MM.1S (cell line): ENCODE results near the gene GLS2.

Experiments
- EZH2 ChIP-seq: fragments of 300-600 bp; sonication (generic); optimal IDR thresholded peaks from 2 replicates; pipeline ENCODE3; 2017; ENCODE audit warnings: low read depth, mild to moderate bottlenecking, antibody characterized with exemption, low read length, mixed read lengths
- TF ChIP-seq, protein P1 (sequence below): fragments of 300-600 bp; sonication (generic); IDR thresholded peaks from 2 replicates; pipeline ENCODE4 v1.5.1; 2016; ENCODE audit warnings: antibody characterized with exemption, low read length, mixed read lengths

DNA sequence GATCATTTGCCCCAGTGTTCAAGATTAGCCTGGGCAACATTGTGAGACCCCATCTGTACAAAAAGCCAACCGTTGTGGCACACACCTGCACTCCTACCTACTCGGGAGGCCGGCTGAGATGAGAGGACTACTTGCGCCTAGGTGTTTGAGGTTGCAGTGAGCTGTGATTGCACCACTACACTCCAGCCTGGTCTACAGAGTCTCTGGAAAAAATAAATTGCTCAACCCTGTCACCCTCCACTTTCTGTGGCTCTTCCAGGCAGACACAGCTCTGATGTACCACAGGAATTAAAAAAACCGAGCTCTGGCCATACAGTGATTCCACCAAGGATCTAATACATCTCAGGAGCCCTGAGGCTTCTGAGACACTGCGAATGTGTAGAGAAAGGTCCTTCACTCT lies 53.1 kb downstream of the GLS2 start:
- no peak for TF ChIP-seq EZH2
- TF ChIP-seq, protein P1, sequence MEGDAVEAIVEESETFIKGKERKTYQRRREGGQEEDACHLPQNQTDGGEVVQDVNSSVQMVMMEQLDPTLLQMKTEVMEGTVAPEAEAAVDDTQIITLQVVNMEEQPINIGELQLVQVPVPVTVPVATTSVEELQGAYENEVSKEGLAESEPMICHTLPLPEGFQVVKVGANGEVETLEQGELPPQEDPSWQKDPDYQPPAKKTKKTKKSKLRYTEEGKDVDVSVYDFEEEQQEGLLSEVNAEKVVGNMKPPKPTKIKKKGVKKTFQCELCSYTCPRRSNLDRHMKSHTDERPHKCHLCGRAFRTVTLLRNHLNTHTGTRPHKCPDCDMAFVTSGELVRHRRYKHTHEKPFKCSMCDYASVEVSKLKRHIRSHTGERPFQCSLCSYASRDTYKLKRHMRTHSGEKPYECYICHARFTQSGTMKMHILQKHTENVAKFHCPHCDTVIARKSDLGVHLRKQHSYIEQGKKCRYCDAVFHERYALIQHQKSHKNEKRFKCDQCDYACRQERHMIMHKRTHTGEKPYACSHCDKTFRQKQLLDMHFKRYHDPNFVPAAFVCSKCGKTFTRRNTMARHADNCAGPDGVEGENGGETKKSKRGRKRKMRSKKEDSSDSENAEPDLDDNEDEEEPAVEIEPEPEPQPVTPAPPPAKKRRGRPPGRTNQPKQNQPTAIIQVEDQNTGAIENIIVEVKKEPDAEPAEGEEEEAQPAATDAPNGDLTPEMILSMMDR, result no peak
